NOMO-1 treated with dmso at 0.1 percent for 144 hours (cell line): Measurements from ENCODE around the gene FOXD2.

Experiments used
- DNase-seq: peaks from one replicate; lab custom pipeline; 2025; ENCODE audit not compliant: unreplicated experiment; lab: John Stamatoyannopoulos, UW

Gene FOXD2

GRCh38 chr1:47416319-47417169, 21.3 kb upstream of the FOXD2 start:
- DNase-seq = no peak

GRCh38 chr1:47417170-47418044, 20.4 kb upstream of the FOXD2 start:
- no peak for DNase-seq

GRCh38 chr1:47418122-47418521, 19.7 kb upstream of the FOXD2 start:
- DNase-seq = no peak

- DNase-seq = no peak
Measured at GRCh38 chr1:47418681-47419325, 19.0 kb upstream of the FOXD2 start.

GRCh38 chr1:47420547-47420946, 17.3 kb upstream of the FOXD2 start:
- no peak for DNase-seq

- no peak for DNase-seq
Measured at GRCh38 chr1:47423872-47424271, 14.0 kb upstream of the FOXD2 start.

DNA sequence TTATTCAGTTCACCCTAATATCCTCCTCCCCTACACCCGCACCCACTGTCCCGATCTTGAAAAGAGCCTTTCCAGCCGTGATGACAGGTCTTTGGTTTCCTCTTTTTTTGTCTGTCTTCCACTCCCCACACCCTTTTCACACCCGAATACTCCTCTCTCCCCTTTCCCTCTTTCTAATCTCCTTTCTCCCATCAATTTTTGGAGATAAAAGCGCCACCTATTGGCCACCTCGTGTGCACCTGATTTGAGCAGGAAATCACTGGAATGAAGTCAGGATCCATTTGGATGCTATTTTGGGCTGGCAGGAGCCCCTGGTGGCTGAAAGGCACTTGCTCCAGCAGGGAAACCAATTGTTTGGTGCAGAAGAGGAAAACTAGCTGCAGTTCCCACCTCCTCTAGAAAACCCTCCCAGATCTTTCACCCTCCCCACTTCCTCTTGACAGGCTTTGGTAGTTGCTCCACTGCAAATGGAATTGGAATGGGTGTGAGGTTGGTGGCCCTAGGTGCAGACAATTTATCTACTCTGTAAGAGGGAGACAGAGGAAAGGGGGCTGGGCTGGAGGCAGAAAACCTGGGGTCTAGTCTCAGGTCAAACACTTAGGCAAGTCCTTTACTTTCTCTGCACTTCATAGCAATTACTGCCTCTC, 13.4 kb upstream of the FOXD2 start:
- no peak for DNase-seq

DNA sequence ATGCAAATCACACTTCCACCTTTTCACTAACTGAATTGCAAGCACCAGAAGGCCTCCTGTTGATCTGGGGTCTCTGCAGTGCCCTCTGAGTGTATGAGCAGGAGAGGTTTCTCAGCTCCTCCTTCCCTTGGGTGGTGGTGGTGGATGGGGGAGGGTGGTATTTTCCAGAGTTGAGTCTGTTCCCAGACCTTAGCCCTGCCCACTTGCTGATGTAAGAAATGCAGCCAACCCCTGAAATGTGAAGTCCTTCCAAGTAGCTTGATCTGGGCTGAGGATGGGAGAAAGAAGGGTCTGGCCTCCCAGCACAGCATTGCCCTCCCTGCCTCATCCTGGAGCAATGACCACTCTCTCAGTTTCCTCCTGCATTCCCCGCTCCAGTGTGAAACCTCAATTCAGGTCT, 6.3 kb upstream of the FOXD2 start:
- DNase-seq = no peak

- peak; percentile 67 for DNase-seq
Measured at GRCh38 chr1:47432071-47433036, 5.5 kb upstream of the FOXD2 start.

DNA sequence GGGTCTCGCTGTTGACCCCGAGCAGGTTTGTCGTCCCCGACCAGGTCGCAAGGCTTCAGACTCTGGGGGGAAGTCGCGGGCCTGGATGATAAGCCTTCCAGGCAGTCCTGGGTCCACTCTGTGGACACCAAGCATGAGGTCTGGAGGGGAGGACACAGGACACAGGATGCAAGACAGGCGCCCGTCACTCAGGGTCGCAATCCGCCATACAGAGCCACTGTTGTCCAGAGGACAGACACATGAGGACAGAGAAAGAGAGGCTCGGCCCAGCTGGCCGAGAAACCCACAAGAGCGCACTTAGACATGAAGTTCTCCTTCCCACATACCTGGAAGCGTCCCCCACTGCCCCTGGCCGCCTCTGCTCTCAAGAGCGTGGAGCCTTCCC, 4.8 kb upstream of the FOXD2 start:
- DNase-seq = no peak

DNA sequence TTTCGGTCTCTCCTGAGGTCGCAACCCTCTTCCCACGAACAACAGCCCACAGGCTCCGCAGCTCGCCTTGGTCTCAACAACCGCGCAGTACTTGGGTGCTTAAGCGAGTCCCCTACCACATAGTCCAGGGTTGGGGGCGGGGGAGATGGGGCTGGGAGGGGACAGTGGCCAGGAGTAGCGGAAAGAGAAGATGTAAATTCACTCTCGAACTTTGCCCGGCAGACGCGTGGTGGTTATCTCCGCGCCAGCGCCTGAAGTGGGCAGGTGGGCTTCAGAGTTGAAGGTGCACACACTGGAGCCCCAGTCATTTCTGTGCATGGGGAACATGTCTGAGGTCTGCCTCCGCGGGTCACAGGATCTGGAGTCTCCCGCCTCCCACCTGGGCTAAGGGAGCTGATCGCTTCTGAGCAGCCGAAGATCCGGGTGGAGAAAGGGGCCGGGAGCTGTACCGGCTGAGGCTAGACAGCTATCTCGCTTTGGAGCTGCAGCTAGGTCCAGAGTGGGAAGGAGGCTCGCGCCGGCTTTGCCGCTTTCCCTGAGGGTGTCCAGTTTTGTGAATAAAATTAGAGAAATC, 4.3 kb upstream of the FOXD2 start:
- DNase-seq = no peak

DNA sequence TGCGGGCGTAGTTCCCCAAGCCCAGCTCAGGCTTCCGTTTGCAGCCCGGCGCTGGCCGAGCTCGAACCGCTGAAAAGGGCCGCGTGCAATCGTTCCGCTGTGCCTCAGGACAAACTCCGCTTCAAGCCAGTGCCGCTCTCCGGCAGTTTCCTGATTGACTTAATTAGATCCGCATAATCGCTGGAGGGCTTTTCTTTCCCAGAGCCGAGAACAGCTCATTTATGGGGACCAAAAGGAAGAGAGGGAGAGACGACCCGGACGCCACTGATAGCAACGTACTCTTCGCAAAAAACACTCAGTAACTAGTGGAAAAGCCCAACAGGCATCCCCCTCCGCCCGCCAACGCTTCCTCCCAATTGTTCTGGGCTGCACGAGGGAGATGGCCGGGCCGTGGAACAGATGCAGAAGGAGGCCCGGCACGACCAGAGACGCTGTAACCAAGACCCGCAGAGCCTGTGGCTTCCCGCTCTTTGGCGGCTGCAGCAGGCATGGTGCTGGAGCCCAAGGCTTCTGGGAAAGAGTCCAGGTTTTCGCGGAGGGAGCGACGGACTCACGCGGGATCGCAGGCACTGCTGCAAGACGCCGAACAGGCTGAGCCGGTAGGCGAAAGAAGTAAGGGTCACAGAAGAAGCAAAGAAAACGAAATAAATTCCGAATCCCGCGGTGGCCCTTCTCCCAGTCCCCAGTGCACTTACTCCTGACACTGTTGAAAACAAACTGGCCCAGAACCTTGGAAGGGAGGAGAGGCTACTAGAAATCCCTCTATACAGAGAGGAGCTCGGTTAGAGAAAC, 3.6 kb upstream of the FOXD2 start:
- no peak for DNase-seq

GRCh38 chr1:47435506-47436303, 2.1 kb upstream of the FOXD2 start:
- DNase-seq = no peak

DNA sequence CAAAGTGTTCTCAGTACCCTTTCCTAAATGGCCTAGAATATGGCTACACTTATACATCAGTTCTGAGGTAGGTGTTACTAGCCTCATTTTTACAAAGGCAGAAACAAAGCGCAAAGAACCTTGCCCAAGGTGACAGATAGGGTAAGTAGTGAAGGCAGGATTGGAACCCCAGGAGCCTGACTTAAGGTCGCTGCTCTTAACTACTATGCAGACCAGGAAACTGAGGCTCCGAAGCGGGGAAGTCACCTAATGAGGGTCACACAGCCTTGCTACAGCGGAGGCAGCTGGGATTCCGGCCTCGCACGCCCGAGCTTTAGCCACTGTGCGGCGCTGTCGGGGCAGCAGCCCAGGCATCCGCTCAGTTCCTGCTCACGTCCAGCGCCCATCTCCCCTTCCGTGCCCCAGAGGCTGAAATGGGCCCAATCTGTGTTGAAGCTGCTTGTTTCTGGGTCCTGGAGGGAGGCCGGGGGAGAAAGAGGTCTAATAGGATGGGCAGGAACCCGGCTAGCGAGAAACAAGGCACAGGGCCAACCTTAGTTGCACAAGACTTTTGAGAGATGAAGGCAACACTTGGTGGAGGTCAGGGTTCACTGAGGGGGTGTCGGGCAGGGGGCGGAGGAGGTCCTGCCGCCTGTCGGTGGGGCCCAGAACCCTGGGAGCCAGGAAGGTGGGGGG, 1.4 kb upstream of the FOXD2 start:
- DNase-seq = peak; percentile 75

DNA sequence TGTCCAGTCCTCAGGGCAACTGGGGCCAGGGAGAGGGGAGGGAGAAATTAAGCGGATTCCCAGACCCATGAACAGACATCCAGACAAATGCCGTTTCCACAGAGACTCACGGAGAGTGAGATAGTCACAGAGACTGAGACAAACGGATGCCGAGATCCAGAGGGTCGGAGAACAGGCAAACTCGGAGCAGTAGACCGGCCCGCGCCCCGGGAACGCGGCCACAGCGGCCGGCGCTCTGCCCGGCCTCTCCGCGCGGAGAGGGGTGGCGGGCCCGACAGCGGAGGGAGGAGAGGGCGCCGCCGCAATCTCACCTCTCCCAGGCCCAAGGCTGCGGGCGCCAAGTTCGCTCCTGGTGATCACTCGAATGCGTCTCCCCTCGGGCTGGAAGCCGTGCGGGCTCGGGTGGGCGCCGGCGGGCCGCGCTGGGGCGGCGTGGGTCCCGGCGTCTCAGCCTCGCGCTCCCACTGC, 831 bp upstream of the FOXD2 start:
- DNase-seq = no peak

DNA sequence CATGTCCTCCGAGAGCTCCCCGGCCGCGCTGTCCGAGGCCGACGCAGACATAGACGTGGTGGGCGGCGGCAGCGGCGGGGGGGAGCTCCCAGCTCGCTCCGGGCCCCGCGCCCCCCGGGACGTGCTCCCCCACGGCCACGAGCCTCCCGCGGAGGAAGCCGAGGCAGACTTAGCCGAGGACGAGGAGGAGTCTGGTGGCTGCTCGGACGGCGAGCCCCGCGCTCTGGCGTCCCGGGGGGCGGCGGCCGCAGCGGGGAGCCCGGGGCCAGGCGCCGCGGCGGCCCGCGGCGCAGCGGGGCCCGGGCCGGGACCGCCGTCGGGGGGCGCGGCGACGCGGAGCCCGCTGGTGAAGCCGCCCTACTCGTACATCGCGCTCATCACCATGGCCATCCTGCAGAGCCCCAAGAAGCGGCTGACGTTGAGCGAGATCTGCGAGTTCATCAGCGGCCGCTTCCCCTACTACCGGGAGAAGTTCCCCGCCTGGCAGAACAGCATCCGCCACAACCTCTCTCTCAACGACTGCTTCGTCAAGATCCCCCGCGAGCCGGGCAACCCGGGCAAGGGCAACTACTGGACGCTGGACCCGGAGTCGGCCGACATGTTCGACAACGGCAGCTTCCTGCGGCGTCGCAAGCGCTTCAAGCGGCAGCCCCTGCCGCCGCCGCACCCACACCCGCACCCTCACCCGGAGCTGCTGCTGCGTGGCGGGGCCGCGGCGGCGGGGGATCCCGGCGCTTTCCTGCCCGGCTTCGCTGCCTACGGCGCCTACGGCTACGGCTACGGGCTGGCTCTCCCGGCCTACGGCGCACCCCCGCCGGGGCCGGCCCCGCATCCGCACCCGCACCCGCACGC, 547 bp downstream of the FOXD2 start:
- DNase-seq = no peak
